HUES48 (cell line): ENCODE data around the gene NXN.
"Not testable (repeated sequence)": the region's sequence is repeated elsewhere in the genome, so short reads cannot be mapped to it uniquely, and the experiment has no call there.

Experiments
- H3K27ac ChIP-seq: one replicate; pipeline ENCODE4 v1.7.0; 2013; ENCODE audit warnings: low read depth, low read length, inconsistent platforms
- H3K27me3 ChIP-seq: 2 replicates; pipeline ENCODE4 v1.6.1; 2013; ENCODE audit warnings: mild to moderate bottlenecking, low read length; ENCODE audit not compliant: control insufficient read depth, insufficient read depth
- H3K36me3 ChIP-seq: 2 replicates; pipeline ENCODE4 v1.6.1; 2013; ENCODE audit warnings: low read length; ENCODE audit not compliant: control insufficient read depth, insufficient read depth
- H3K4me1 ChIP-seq: 2 replicates; pipeline ENCODE4 v1.6.1; 2013; ENCODE audit warnings: mild to moderate bottlenecking, low read length; ENCODE audit not compliant: control insufficient read depth, insufficient read depth
- H3K4me3 ChIP-seq: 2 replicates; pipeline ENCODE4 v1.5.1; 2013; ENCODE audit warnings: mild to moderate bottlenecking, low read depth, low read length
- H3K9ac ChIP-seq: 2 replicates; pipeline ENCODE4 v1.6.1; 2013; ENCODE audit warnings: mild to moderate bottlenecking, low read depth, low read length, moderate library complexity
- H3K9me3 ChIP-seq: 2 replicates; pipeline ENCODE4 v1.6.1; 2013; ENCODE audit warnings: low read length; ENCODE audit not compliant: control insufficient read depth, insufficient read depth

Gene NXN

DNA sequence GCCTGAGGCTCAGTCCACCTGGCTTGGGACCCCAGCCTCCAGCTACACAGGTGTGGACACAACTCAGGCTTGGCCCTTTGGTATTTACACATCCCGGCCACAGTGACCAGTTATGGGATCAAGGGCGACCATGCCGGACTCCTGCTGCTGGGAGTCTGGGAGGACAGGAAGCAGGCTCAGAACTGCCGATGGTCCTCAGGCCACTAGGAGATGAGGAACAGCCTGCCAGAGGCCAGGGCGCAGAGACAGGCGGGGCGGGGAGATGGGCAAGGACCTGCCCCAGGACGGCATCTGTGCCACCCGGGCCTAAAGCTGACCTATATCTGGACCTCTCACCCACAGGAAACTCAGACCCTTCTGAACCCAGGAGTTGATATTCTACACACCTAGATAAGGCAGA, 12.5 kb downstream of the NXN start:
- Histone ChIP-seq H3K27me3 (no peaks in the 10 kb centered on the region), H3K9ac (no peak overlapping the region), H3K4me3 (no peak overlapping the region), H3K4me1 (peaks cover 49% of the 10 kb centered on the region), H3K27ac (no peak overlapping the region), H3K9me3 (no peaks in the 10 kb centered on the region), H3K36me3 (no peaks in the 10 kb centered on the region)

DNA sequence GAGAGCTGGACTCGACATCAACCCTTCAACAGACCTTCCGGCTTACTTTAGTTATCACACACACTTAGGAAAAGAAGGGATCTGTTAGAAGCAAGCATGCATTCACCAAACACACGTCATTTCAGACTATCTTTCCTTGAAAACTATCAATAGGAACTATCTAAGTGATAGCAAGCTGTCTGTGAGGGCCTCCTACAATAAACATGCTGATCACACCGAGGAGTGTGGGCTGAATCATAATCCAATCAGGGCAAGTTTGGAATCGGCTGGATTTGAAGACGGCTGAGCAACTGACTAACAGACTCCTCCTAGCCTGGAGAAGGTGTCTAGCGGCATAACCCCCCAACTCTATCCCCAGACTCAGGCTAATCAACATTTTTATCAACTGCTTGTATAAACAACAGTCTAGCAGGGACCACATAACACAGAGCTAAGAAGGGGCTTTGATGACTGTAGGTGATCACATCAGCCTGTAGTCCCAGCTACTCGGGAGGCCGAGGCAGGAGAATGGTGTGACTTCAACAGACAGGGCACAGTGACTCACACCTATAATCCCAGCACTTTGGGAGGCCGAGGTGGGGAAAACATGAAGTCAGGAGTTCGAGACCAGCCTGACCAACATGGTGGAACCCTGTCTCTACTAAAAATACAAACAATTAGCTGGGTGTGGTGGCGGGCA, 14.1 kb downstream of the NXN start:
- H3K9me3 ChIP-seq, result no peaks in the 10 kb centered on the region
- peak overlapping the region; percentile 75 for H3K27ac ChIP-seq
- no peak overlapping the region for H3K9ac ChIP-seq
- H3K36me3 ChIP-seq, result no peaks in the 10 kb centered on the region
- H3K4me1 ChIP-seq, result peaks cover 54% of the 10 kb centered on the region
- H3K4me3 ChIP-seq, result no peak overlapping the region
- no peaks in the 10 kb centered on the region for H3K27me3 ChIP-seq

DNA sequence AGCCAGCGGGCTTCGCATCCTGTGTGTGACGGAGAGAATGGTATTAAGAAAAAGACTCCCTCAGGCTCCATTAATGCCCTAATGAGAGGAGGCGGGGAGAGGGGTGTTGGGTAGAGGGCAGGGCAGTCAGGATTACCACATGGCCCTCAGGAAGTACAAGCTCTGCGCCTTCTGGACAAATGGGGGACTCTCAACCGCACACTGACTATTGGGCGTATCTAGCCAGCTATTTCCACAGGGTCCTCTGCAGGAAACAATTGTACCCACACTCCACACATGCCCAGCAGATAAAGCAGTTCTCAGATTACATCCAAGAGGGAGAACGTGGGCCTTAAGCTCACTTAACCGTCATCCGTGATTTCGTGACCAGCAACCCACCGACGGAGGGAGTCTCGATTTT, 14.7 kb downstream of the NXN start:
- Histone ChIP-seq H3K9ac (no peak overlapping the region), H3K36me3 (no peaks in the 10 kb centered on the region), H3K4me3 (no peak overlapping the region), H3K27me3 (no peaks in the 10 kb centered on the region), H3K4me1 (peaks cover 50% of the 10 kb centered on the region), H3K27ac (peak overlapping the region; percentile 75), H3K9me3 (no peaks in the 10 kb centered on the region)

DNA sequence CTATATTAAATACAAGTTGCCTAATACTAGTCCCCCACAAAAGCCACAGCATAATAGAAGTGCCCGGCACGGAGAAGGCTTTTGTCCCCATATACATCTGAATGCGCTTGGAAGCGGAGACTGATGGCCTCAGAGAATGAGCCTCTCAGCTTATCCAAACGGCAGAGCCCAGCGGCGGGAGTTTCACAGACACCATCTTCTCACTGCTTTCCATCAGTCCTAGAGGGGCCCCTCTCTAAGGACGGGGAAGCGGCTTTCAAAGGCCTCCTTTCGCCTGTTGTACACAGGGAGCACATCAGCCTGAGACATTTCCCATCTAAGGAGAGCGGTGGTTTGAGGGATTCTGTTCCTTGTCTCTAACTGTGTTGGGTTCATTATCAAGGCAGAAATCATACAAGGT, 16.9 kb downstream of the NXN start:
- no peaks in the 10 kb centered on the region for H3K27me3 ChIP-seq
- no peak overlapping the region for H3K4me3 ChIP-seq
- H3K9me3 ChIP-seq, result no peaks in the 10 kb centered on the region
- H3K4me1 ChIP-seq, result peaks cover 37% of the 10 kb centered on the region
- H3K36me3 ChIP-seq, result no peaks in the 10 kb centered on the region
- no peak overlapping the region for H3K9ac ChIP-seq
- H3K27ac ChIP-seq, result peak overlapping the region; percentile 84

DNA sequence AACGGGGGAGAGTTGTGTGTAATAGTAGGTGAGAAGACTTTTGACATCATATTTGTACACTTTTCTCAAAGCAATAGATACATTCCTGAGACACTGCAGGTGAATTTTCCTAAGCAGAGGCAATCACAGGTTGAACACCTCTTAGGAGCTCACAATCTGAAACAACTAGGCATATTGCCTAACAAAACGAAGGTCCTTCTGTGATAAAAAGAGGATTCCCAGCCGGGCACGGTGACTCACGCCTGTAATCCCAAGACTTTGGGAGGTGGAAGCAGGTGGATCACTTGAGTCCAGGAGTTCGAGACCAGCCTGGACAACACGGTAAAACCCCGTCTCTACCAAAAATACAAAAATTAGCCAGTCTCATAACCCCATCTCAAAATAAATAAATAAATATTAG, 17.4 kb downstream of the NXN start:
- H3K9ac ChIP-seq, result no peak overlapping the region
- H3K36me3 ChIP-seq, result no peaks in the 10 kb centered on the region
- peak overlapping the region; percentile 48 for H3K27ac ChIP-seq
- H3K4me3 ChIP-seq, result no peak overlapping the region
- H3K27me3 ChIP-seq, result no peaks in the 10 kb centered on the region
- H3K9me3 ChIP-seq, result no peaks in the 10 kb centered on the region
- peaks cover 37% of the 10 kb centered on the region for H3K4me1 ChIP-seq

DNA sequence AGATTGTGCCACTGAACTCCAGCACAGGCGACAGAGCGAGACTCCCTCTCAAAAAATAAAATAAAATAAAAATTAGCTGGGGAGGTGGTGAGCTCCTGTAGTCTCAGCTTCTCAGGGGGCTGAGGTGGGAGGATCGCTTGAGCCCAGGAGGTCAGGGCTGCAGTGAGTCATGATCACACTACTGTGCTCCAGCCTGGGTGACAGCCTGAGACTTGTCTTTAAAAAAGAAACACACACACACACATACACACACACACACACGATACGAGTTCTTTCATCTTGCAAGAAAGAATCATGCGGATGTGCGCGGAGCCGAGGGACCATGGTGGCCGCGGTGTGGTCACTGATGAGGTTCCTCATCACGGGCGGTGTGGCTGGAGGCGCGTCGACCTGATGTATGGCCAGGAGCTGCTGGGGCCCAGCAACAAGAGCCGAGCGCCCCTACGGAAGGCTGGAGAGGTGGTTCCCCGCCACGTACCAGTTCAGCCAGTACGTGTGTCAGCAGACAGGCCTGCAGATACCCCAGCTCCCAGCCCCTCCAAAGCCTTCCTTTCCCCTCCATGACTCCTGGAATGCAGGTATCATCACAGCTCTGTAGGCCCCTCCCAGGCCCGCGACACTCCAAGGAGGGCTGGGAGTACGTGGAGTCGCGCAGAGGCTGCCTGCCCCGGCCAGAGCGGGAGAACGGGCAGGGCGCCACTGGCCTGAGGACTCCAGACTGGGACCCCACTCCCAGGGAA, 20.7 kb downstream of the NXN start:
- no peak overlapping the region for H3K27ac ChIP-seq
- H3K27me3 ChIP-seq, result no peaks in the 10 kb centered on the region
- H3K36me3 ChIP-seq, result no peaks in the 10 kb centered on the region
- no peak overlapping the region for H3K4me3 ChIP-seq
- peaks cover 21% of the 10 kb centered on the region for H3K4me1 ChIP-seq
- H3K9me3 ChIP-seq, result no peaks in the 10 kb centered on the region
- no peak overlapping the region for H3K9ac ChIP-seq

DNA sequence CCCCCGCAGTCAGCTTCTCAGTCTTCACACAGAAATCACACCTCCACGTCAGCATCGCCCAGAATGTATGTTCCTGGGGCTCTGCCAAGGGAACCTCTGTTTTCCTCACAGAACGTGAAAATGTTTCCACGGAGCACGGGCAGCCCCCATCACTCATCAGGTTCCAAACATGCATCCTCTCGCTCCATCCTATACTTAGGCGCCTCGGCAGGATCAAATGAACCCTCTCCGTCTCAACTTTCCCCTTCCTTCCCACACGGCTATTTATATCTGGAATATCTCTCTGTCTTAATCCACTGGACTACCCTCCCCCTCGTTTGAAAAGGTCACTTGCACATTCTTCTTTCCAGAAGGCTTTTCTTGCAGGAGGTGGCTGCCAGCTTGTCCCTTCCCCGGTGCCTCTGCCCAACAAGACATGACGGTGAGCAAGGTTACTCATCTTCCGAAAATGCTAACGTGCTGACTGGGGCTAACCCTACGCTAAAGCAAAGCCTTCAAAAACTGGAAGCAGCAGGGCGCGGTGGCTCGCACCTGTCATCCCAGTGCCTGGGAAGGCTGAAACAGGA, 21.6 kb downstream of the NXN start:
- H3K4me1 ChIP-seq, result peaks cover 16% of the 10 kb centered on the region
- H3K27ac ChIP-seq, result no peak overlapping the region
- no peaks in the 10 kb centered on the region for H3K36me3 ChIP-seq

DNA sequence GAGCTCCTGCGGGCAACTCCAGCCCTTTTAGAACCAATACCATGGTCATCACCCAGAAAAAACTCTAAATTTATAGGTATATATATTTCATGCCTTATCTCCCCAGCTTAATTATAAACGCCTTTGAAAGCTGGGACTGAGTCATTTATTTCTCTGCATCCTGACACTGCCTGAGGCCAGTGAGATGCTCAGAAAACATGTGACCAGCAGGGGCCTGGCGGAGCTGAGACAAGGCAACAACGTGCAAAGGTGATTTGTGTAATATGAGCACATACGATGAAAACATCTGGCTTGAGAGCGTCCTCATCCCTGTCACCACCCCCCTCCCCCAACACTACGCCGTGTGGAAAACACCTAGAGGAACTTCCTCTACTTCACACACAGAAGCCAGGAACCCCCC, 22.7 kb downstream of the NXN start:
- no peaks in the 10 kb centered on the region for H3K27me3 ChIP-seq
- H3K9me3 ChIP-seq, result no peaks in the 10 kb centered on the region
- H3K4me1 ChIP-seq, result peaks cover 9% of the 10 kb centered on the region
- H3K27ac ChIP-seq, result no peak overlapping the region
- H3K36me3 ChIP-seq, result no peaks in the 10 kb centered on the region
- H3K9ac ChIP-seq, result no peak overlapping the region
- no peak overlapping the region for H3K4me3 ChIP-seq

More for the DNA sequence above, 21.6 kb downstream of the NXN start:
- no peaks in the 10 kb centered on the region for H3K27me3 ChIP-seq
- no peak overlapping the region for H3K9ac ChIP-seq
- H3K4me3 ChIP-seq, result no peak overlapping the region
- no peaks in the 10 kb centered on the region for H3K9me3 ChIP-seq

DNA sequence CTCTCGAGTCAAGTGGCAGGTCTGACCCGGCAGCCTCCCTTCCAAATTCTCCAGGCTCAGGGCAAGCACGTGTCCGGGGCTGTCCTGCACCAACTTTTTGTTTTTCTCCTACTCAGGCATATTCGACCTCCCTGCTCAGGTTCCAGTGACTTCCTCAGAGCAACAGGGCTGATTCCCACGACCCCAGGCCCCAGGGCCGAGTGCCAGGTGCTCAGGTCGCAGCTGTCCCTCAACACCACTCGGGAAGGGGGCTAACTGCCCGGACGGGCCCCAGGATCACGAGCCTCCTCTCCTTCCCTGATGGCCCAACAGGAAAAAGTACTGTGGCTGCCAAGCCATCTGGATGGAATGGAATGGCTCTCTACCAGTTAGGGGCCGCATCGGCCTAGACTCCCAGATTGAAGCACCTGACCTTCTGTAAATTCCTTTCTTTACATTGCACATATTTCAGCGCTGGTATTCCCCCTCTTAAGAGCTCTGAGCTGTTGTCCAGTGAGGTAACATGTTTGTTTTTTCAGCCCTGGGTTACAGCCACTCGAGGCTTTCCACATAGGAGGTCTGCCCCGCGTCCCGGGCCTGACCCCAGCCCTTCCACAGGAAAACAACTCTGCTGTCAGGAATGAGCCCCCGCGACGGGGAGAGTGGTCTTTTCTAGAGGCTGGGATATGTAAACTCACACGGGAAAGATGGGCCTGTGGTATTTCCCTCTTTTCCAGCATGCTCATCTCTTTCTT, 25.0 kb downstream of the NXN start:
- Histone ChIP-seq H3K27me3 (no peaks in the 10 kb centered on the region), H3K27ac (peak overlapping the region; percentile 36), H3K36me3 (no peaks in the 10 kb centered on the region), H3K9me3 (no peaks in the 10 kb centered on the region), H3K4me3 (no peak overlapping the region), H3K9ac (no peak overlapping the region), H3K4me1 (peaks cover 24% of the 10 kb centered on the region)

DNA sequence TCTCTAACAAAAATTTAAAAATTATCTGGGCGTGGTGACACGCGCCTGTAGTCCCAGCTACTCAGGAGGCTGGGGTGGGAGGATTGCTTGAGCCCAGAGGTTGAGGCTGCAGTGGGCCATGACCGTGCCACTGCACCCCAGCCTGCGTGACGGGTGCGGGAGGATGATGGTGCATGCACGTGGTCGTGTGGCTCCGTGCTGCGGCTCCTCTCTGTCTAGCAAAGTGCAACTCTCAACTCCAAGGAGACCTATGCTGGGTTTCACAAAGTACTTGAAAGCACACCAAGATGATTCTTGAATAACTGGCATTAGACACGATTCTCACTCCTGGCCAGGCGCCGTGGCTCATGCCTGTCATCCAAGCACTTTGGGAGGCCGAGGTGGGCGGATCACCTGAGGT, 25.8 kb downstream of the NXN start:
- no peaks in the 10 kb centered on the region for H3K9me3 ChIP-seq
- H3K27ac ChIP-seq, result no peak overlapping the region
- H3K4me3 ChIP-seq, result no peak overlapping the region
- no peak overlapping the region for H3K9ac ChIP-seq
- no peaks in the 10 kb centered on the region for H3K36me3 ChIP-seq
- H3K4me1 ChIP-seq, result peaks cover 24% of the 10 kb centered on the region
- no peaks in the 10 kb centered on the region for H3K27me3 ChIP-seq

DNA sequence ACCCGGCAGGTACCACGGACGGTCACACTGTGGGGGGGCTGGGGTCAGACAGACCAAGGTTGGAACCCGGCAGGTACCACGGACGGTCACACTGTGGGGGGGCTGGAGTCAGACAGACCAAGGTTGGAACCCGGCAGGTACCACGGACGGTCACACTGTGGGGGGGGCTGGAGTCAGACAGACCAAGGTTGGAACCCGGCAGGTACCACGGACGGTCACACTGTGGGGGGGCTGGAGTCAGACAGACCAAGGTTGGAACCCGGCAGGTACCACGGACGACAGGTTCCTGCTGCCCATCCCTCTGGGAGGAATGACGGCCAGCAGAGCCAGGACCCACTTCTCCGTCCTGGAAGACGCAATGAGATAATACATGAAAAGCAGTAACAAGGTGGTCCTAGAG, 27.0 kb downstream of the NXN start:
- not testable (repeated sequence) for H3K27me3 ChIP-seq, H3K9me3 ChIP-seq, H3K9ac ChIP-seq, H3K27ac ChIP-seq, H3K36me3 ChIP-seq, H3K4me3 ChIP-seq
- H3K4me1 ChIP-seq, result peaks cover 29% of the 10 kb centered on the region
